CD4-positive, alpha-beta T cell (primary cell): Measurements from ENCODE around the gene FNIP2. TPM values are rescaled to one million over a fixed set of nuclear protein-coding genes. Genes with fewer than 3 reads are reported as not detected.
"Not testable (repeated sequence)": the region's sequence is repeated elsewhere in the genome, so short reads cannot be mapped to it uniquely, and the experiment has no call there.

ENCODE experiments used
- ATAC-seq: fragments of 200-7000 bp; cut with Tn5 transposase; one replicate; pipeline ENCODE4 v1.10.0; 2022; ENCODE audit warnings: mild to moderate bottlenecking; ENCODE audit not compliant: poor library complexity
- CTCF ChIA-PET: fragments of 350-600 bp; sonication (Branson Sonifier 250); formaldehyde crosslinking; loops from one replicate; lab custom pipeline; 2021; ENCODE audit warnings: antibody characterized with exemption, inconsistent platforms; lab: Charles Lee
- POLR2A ChIA-PET: fragments of 350-600 bp; sonication (Branson Sonifier 250); formaldehyde crosslinking; loops from one replicate; lab custom pipeline; 2021; ENCODE audit warnings: antibody characterized with exemption, inconsistent platforms; lab: Charles Lee
- DNase-seq, 14 experiments: peaks; one replicate each; pipeline ENCODE4 v3.0.0-alpha.2; 2013 to 2020; ENCODE audit warnings: mixed read lengths in 2 of 14
- H3K27ac ChIP-seq, 2 donors: one replicate each; pipeline versions ENCODE4 v1.5.1 to v1.7.0; 2013; ENCODE audit warnings: low read length in 2 of 2, low read depth in 1 of 2, mild to moderate bottlenecking in 1 of 2
- H3K27me3 ChIP-seq, 2 experiments: 1 replicate in 1 of 2; 2 replicates in 1 of 2; pipeline versions ENCODE4 v1.6.1 to v1.7.0; 2013; ENCODE audit warnings: low read length in 2 of 2, control low read depth in 1 of 2, mild to moderate bottlenecking in 1 of 2, moderate library complexity in 1 of 2; ENCODE audit not compliant: insufficient read depth in 2 of 2, control insufficient read depth in 1 of 2
- H3K36me3 ChIP-seq: one replicate; pipeline ENCODE4 v1.6.1; 2013; ENCODE audit warnings: low read length, control low read depth; ENCODE audit not compliant: insufficient read depth
- H3K4me1 ChIP-seq: one replicate; pipeline ENCODE4 v1.6.1; 2013; ENCODE audit warnings: low read length, control low read depth; ENCODE audit not compliant: insufficient read depth
- H3K4me3 ChIP-seq: one replicate; pipeline ENCODE4 v1.5.1; 2013; ENCODE audit warnings: mild to moderate bottlenecking, low read length, moderate library complexity
- H3K9me3 ChIP-seq, 2 experiments: 1 replicate in 1 of 2; 2 replicates in 1 of 2; pipeline versions ENCODE4 v1.6.1 to v1.7.0; 2013; ENCODE audit warnings: low read length in 2 of 2, mild to moderate bottlenecking in 2 of 2, control low read depth in 1 of 2, moderate library complexity in 1 of 2; ENCODE audit not compliant: control insufficient read depth in 1 of 2, insufficient read depth in 1 of 2
- H3K27ac Mint-ChIP-seq: one replicate; pipeline ENCODE4 v1.8.0; 2020; ENCODE audit warnings: mixed read lengths
- H3K27me3 Mint-ChIP-seq: one replicate; pipeline ENCODE4 v1.8.0; 2021; ENCODE audit warnings: mixed read lengths
- H3K36me3 Mint-ChIP-seq: one replicate; pipeline ENCODE4 v1.8.0; 2021; ENCODE audit warnings: low read depth, mixed read lengths
- H3K4me1 Mint-ChIP-seq: one replicate; pipeline ENCODE4 v1.8.0; 2021; ENCODE audit warnings: low read depth, mixed read lengths
- H3K4me3 Mint-ChIP-seq: one replicate; pipeline ENCODE4 v1.8.0; 2020; ENCODE audit warnings: mild to moderate bottlenecking, mixed read lengths
- H3K9me3 Mint-ChIP-seq: one replicate; pipeline ENCODE4 v1.8.0; 2020; ENCODE audit warnings: mixed read lengths
- CTCF ChIP-seq: fragments of 200-600 bp; IDR thresholded peaks from one replicate; pipeline ENCODE4 v1.8.0; 2022; ENCODE audit warnings: antibody characterized with exemption, mild to moderate bottlenecking
- intact Hi-C, 2 experiments: fragments of 100-400 bp; cut with DNase I in 1 of 2; cut with micrococcal nuclease in 1 of 2; formaldehyde crosslinking; loops; one replicate each; pipeline versions ENCODE4 v1.15.1 to v1.9.0; 2023 to 2025; cut with DNase I, micrococcal nuclease
- total RNA-seq, 174 experiments: library from RNA in 2 of 174; stranded (reverse) in 2 of 174; gene quantifications; one replicate each; pipeline ENCODE4 v1.2.3 and lab custom pipeline; 2021 to 2026

FNIP2 gene
- total RNA-seq, 2 experiments from 2014 or later, result 7.5 to 7.7 TPM

GRCh38 chr4:158875455-158875854 lies 106.6 kb downstream of the FNIP2 start:
- Mint-ChIP-seq H3K27me3 (no peaks in the 10 kb centered on the region), H3K27ac (no peak overlapping the region), H3K4me1 (no peaks in the 10 kb centered on the region), H3K9me3 (peaks cover 5% of the 10 kb centered on the region), H3K4me3 (no peak overlapping the region), H3K36me3 (peaks cover 57% of the 10 kb centered on the region)
- CTCF ChIA-PET, result no interaction called here
- no peak overlapping the region for H3K4me3 ChIP-seq
- no peak overlapping the region for H3K27ac ChIP-seq
- DNase-seq (no peak), ATAC-seq (no peak)
- no peak for TF ChIP-seq CTCF
- peaks cover 6% of the 10 kb centered on the region for H3K36me3 ChIP-seq
- peaks cover 0 to 4% of the 10 kb centered on the region in 2 experiments for H3K9me3 ChIP-seq
- intact Hi-C loops, result no loop called here
- POLR2A ChIA-PET, result no interaction called here
- no peaks in the 10 kb centered on the region for H3K4me1 ChIP-seq
- no peaks in the 10 kb centered on the region for H3K27me3 ChIP-seq

- intact Hi-C loops, result no loop called here
Measured at GRCh38 chr4:158877069-158877468, 108.2 kb downstream of the FNIP2 start.

GRCh38 chr4:158882142-158882541 lies 113.3 kb downstream of the FNIP2 start:
- POLR2A ChIA-PET, H3K4me1 Mint-ChIP-seq, ATAC-seq, H3K27ac ChIP-seq, intact Hi-C loops, DNase-seq, H3K4me1 ChIP-seq, H3K27ac Mint-ChIP-seq, H3K9me3 Mint-ChIP-seq, H3K36me3 ChIP-seq, H3K27me3 Mint-ChIP-seq, H3K4me3 ChIP-seq, CTCF ChIA-PET, H3K27me3 ChIP-seq, H3K4me3 Mint-ChIP-seq: not testable (repeated sequence)
- H3K36me3 Mint-ChIP-seq, result peaks cover 46% of the 10 kb centered on the region
- peaks cover 0 to 14% of the 10 kb centered on the region in 2 experiments for H3K9me3 ChIP-seq

More at GRCh38 chr4:158877069-158877468, 108.2 kb downstream of the FNIP2 start:
- ChIA-PET POLR2A (no interaction called here), CTCF (no interaction called here)
- Histone ChIP-seq H3K9me3 (peaks cover 0 to 14% of the 10 kb centered on the region in 2 experiments), H3K36me3 (peaks cover 4% of the 10 kb centered on the region), H3K4me3 (no peak overlapping the region), H3K4me1 (no peaks in the 10 kb centered on the region), H3K27ac (no peak overlapping the region), H3K27me3 (no peaks in the 10 kb centered on the region)
- no peak for TF ChIP-seq CTCF
- no peaks in the 10 kb centered on the region for H3K27me3 Mint-ChIP-seq
- H3K36me3 Mint-ChIP-seq, result peaks cover 50% of the 10 kb centered on the region
- no peak overlapping the region for H3K27ac Mint-ChIP-seq
- no peak for ATAC-seq
- peaks cover 5% of the 10 kb centered on the region for H3K9me3 Mint-ChIP-seq
- H3K4me1 Mint-ChIP-seq, result no peaks in the 10 kb centered on the region
- no peak for DNase-seq
- H3K4me3 Mint-ChIP-seq, result no peak overlapping the region

GRCh38 chr4:158884280-158884679 lies 115.5 kb downstream of the FNIP2 start:
- ChIA-PET CTCF (interaction anchor here (1.2 kb wide), 1 partner anchor 14 kb away, joined by 3 read pairs; no protein-coding TSS in a partner anchor), POLR2A (no interaction called here)
- ATAC-seq, result no peak
- no peak for TF ChIP-seq CTCF
- H3K27me3 ChIP-seq, result no peaks in the 10 kb centered on the region
- peaks cover 35% of the 10 kb centered on the region for H3K36me3 Mint-ChIP-seq
- H3K9me3 Mint-ChIP-seq, result peaks cover 1% of the 10 kb centered on the region
- DNase-seq, result no peak
- no peaks in the 10 kb centered on the region for H3K4me1 ChIP-seq
- no peak overlapping the region for H3K27ac Mint-ChIP-seq
- no peaks in the 10 kb centered on the region for H3K27me3 Mint-ChIP-seq
- H3K9me3 ChIP-seq, result peaks cover 0 to 11% of the 10 kb centered on the region in 2 experiments
- H3K4me3 Mint-ChIP-seq, result no peak overlapping the region
- H3K4me3 ChIP-seq, result no peak overlapping the region
- H3K36me3 ChIP-seq, result no peaks in the 10 kb centered on the region
- intact Hi-C loops, result no loop called here
- H3K4me1 Mint-ChIP-seq, result no peaks in the 10 kb centered on the region
- no peak overlapping the region for H3K27ac ChIP-seq
